Psoas muscle (tissue), 8 donors: ENCODE data around the gene COL18A1. TPM values are rescaled to one million over a fixed set of nuclear protein-coding genes. Genes with fewer than 3 reads are reported as not detected.

Experiments used
- ATAC-seq, 4 donors: fragments of 200-7000 bp; cut with Tn5 transposase; one replicate each; pipeline ENCODE4 v1.9.1; 2020; ENCODE audit warnings: moderate library complexity in 3 of 4, mild to moderate bottlenecking in 2 of 4
- DNase-seq, 2 donors: peaks; one replicate each; pipeline ENCODE4 v3.0.0-alpha.2; 2020
- H3K27ac ChIP-seq: fragments of 200-600 bp; one replicate; pipeline ENCODE4 v1.8.0; 2022
- H3K27me3 ChIP-seq, 3 donors: fragments of 200-600 bp in 1 of 3; one replicate each; pipeline versions ENCODE4 v1.6.1 to v1.8.0; 2013 to 2022; ENCODE audit warnings: low read length in 2 of 3, mild to moderate bottlenecking in 2 of 3, moderate library complexity in 1 of 3; ENCODE audit not compliant: insufficient read depth in 3 of 3
- H3K36me3 ChIP-seq, 2 donors: fragments of 200-600 bp in 1 of 2; one replicate each; pipeline versions ENCODE4 v1.6.1 to v1.8.0; 2013 to 2022; ENCODE audit warnings: low read depth in 1 of 2, mild to moderate bottlenecking in 1 of 2, moderate library complexity in 1 of 2; ENCODE audit not compliant: insufficient read depth in 1 of 2
- H3K4me1 ChIP-seq: fragments of 200-600 bp; one replicate; pipeline ENCODE4 v1.8.0; 2022
- H3K4me3 ChIP-seq: fragments of 200-600 bp; one replicate; pipeline ENCODE4 v1.8.0; 2022; ENCODE audit warnings: mild to moderate bottlenecking
- H3K9me3 ChIP-seq: fragments of 200-600 bp; one replicate; pipeline ENCODE4 v1.8.0; 2022
- WGBS, 3 donors: extraction: QIAGEN DNeasy Blood & Tissue Kit; methylation state at CpG; one replicate each; pipeline versions ENCODE4 v1.1.6 to v1.1.7; 2013; 5-methylcytosine and 5-hydroxymethylcytosine counted together
- intact Hi-C, 2 donors: fragments of 100-400 bp; cut with DNase I; formaldehyde crosslinking; loops; one replicate each; pipeline versions ENCODE4 v1.11.0 to v1.14.2; 2022
- polyA plus RNA-seq, 3 donors: library from polyadenylated mRNA; stranded (reverse); fragments of 200-250 nt; gene quantifications; one replicate each; pipeline ENCODE4 v1.2.3, GENCODE V29; 2013
- total RNA-seq, 4 donors: library from RNA; stranded (reverse); fragmentation: NEBNext Ultra II Directional in 2 of 4; extraction: Animal tissue kit (Norgen Biotek cat#: 25700) in 2 of 4; gene quantifications; one replicate each; pipeline versions ENCODE4 v1.2.1 to v1.2.4, GENCODE V29; 2021 to 2023
- TF ChIP-seq, protein P1 (sequence below): fragments of 200-600 bp; IDR thresholded peaks from one replicate; pipeline ENCODE4 v1.8.0; 2022; ENCODE audit warnings: antibody characterized with exemption
- donor health status: healthy with polysubstance abuse.
- donor health status: DM: no; HTN: no; CAD: no; lungs with moderate emphysema.
- donor health status: Bipolar disorder and iron deficiency.
- donor health status: healthy.
- donor health status: DM: yes; HTN: yes; CAD: no.
- donor health status: DM: no; HTN: no; CAD: no.
- donor health status: DM: no; HTN: no; CAD: no.
- donor health status: DM: yes; HTN: yes; CAD: no.

COL18A1 gene
- total and polyA plus RNA-seq, 7 donors = 4.8 to 25.3 (median 12.1) TPM

GRCh38 chr21:45416620-45417019 lies 11.7 kb downstream of the COL18A1 start:
- TF ChIP-seq, protein P1, sequence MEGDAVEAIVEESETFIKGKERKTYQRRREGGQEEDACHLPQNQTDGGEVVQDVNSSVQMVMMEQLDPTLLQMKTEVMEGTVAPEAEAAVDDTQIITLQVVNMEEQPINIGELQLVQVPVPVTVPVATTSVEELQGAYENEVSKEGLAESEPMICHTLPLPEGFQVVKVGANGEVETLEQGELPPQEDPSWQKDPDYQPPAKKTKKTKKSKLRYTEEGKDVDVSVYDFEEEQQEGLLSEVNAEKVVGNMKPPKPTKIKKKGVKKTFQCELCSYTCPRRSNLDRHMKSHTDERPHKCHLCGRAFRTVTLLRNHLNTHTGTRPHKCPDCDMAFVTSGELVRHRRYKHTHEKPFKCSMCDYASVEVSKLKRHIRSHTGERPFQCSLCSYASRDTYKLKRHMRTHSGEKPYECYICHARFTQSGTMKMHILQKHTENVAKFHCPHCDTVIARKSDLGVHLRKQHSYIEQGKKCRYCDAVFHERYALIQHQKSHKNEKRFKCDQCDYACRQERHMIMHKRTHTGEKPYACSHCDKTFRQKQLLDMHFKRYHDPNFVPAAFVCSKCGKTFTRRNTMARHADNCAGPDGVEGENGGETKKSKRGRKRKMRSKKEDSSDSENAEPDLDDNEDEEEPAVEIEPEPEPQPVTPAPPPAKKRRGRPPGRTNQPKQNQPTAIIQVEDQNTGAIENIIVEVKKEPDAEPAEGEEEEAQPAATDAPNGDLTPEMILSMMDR = no peak
- Histone ChIP-seq H3K27ac (no peak overlapping the region), H3K4me3 (no peak overlapping the region), H3K27me3 (peaks cover 0 to 36% (median 2%) of the 10 kb centered on the region in 3 donors), H3K4me1 (peaks cover 7% of the 10 kb centered on the region), H3K9me3 (no peaks in the 10 kb centered on the region), H3K36me3 (no peaks in the 10 kb centered on the region)
- intact Hi-C loops = no loop called here
- WGBS, 3 donors = 86 to 90% (median 89%) methylated on average over 8 of the region's 8 CpGs
- DNase-seq (peak in 1 of 2 donors; percentile 2), ATAC-seq (no peak)

- no peaks in the 10 kb centered on the region for H3K9me3 ChIP-seq
- WGBS, 3 donors = 68 to 78% (median 72%) methylated on average over 20 to 22 of the region's 22 CpGs
- H3K36me3 ChIP-seq = no peaks in the 10 kb centered on the region
- H3K27ac ChIP-seq = no peak overlapping the region
- intact Hi-C loops = no loop called here
- ATAC-seq (no peak), DNase-seq (peak; percentile 12 to 24)
- TF ChIP-seq, protein P1 = no peak
- H3K4me3 ChIP-seq = no peak overlapping the region
- H3K4me1 ChIP-seq = peaks cover 7% of the 10 kb centered on the region
- peaks cover 0 to 36% (median 2%) of the 10 kb centered on the region in 3 donors for H3K27me3 ChIP-seq
Measured at GRCh38 chr21:45417256-45417950, 12.4 kb downstream of the COL18A1 start.

- peaks cover 0 to 36% (median 2%) of the 10 kb centered on the region in 3 donors for H3K27me3 ChIP-seq
- H3K4me3 ChIP-seq = no peak overlapping the region
- intact Hi-C loops = no loop called here
- no peaks in the 10 kb centered on the region for H3K36me3 ChIP-seq
- DNase-seq (peak; percentile 6 to 43), ATAC-seq (no peak)
- H3K9me3 ChIP-seq = no peaks in the 10 kb centered on the region
- H3K27ac ChIP-seq = no peak overlapping the region
- peaks cover 7% of the 10 kb centered on the region for H3K4me1 ChIP-seq
- TF ChIP-seq, protein P1 = no peak
- WGBS, 3 donors = 49 to 56% (median 49%) methylated on average over 20 of the region's 20 CpGs
Measured at GRCh38 chr21:45417951-45418300, 13.0 kb downstream of the COL18A1 start.

DNA sequence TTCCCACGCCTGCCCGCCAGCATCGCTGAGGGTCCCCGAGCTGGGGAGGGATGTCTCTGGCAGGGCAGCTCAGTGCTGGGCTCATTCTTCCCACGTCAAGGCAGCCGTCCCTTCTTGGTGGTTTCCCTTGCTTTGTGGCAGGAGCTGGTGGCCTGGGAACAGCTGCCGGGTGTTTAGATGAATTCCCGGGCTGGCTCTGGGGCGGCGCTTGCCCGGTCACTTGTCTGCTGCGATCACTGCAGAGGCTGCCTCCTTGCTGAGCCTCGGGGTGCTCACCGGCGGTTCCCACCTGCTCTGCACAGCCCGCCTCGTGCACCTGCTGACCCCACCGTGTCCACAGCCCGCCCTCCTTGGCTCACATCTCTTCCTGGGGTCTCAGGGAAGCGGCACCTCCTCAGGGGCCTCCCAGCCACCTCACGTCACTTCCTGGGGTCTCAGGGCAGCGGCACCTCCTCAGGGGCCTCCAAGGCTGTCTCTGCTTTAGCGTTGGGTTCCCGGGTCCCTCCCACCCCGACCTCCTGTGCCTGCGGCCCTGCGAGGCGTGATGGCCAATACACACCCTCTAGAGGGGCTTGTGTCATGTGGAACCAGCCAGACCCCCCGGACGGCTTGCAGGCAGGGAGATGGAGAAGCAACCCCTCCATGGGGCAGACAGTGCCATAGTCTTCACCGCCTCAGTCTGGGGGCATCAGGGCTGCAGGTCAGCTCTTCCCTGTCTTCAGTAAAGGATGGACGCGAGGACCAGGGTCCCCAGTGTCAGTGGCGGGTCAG lies 13.5 kb downstream of the COL18A1 start:
- Histone ChIP-seq H3K27ac (no peak overlapping the region), H3K9me3 (no peaks in the 10 kb centered on the region), H3K4me1 (peaks cover 7% of the 10 kb centered on the region), H3K4me3 (no peak overlapping the region), H3K27me3 (peaks cover 0 to 36% (median 2%) of the 10 kb centered on the region in 3 donors), H3K36me3 (no peaks in the 10 kb centered on the region)
- intact Hi-C loops = no loop called here
- TF ChIP-seq, protein P1 = no peak
- peak; percentile 16 to 45 for DNase-seq
- 33 to 57% (median 43%) methylated on average over 34 of the region's 34 CpGs for WGBS, 3 donors
- no peak for ATAC-seq
